ENCODE results near the gene ASPA. TPM values are rescaled to one million over a fixed set of nuclear protein-coding genes. Genes with fewer than 3 reads are reported as not detected.
"Not testable (repeated sequence)": the region's sequence is repeated elsewhere in the genome, so short reads cannot be mapped to it uniquely, and the experiment has no call there.

Gene ASPA
- total and polyA plus RNA-seq, 7 donors = 0.68 to 4.8 (median 2.9) TPM

DNA sequence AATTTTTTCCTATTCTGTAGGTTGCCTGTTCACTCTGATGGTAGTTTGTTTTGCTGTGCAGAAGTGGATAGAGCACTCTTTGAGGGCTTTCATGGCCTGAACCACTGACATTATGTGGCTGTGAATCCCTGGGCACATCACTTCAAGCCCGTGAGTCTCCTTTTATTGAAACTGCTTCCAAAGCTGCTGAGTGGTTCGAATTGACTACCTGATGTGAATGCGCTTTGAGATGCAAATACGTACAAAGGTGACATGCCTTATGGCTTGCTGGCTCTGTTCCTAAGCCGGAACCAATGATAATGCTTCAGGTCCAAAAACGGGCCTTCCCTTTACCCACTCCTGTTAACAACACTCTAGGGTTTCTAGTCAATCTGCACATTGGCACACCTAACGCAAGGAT is 34.3 kb downstream of the ASPA start:
- no peak overlapping the region for H3K4me3 ChIP-seq
- H3K4me1 ChIP-seq = peaks cover 26% of the 10 kb centered on the region
- no peak for DNase-seq
- 63 to 68% (median 67%) methylated on average over 7 of the region's 7 CpGs for WGBS, 3 donors
- H3K9me3 ChIP-seq = no peaks in the 10 kb centered on the region
- intact Hi-C loops (cut with DNase I) = no loop called here
- no peaks in the 10 kb centered on the region for H3K36me3 ChIP-seq (ENCODE audit: insufficient read depth in 1 of 2, low read depth in 1 of 2)
- ATAC-seq = no peak
- no peak overlapping the region for H3K27ac ChIP-seq
- TF ChIP-seq, protein P1, sequence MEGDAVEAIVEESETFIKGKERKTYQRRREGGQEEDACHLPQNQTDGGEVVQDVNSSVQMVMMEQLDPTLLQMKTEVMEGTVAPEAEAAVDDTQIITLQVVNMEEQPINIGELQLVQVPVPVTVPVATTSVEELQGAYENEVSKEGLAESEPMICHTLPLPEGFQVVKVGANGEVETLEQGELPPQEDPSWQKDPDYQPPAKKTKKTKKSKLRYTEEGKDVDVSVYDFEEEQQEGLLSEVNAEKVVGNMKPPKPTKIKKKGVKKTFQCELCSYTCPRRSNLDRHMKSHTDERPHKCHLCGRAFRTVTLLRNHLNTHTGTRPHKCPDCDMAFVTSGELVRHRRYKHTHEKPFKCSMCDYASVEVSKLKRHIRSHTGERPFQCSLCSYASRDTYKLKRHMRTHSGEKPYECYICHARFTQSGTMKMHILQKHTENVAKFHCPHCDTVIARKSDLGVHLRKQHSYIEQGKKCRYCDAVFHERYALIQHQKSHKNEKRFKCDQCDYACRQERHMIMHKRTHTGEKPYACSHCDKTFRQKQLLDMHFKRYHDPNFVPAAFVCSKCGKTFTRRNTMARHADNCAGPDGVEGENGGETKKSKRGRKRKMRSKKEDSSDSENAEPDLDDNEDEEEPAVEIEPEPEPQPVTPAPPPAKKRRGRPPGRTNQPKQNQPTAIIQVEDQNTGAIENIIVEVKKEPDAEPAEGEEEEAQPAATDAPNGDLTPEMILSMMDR (IDR thresholded peaks at IDR 0.05) = no peak
- H3K27me3 ChIP-seq (ENCODE audit: insufficient read depth in 3 of 3, low read length in 2 of 3) = no peaks in the 10 kb centered on the region

DNA sequence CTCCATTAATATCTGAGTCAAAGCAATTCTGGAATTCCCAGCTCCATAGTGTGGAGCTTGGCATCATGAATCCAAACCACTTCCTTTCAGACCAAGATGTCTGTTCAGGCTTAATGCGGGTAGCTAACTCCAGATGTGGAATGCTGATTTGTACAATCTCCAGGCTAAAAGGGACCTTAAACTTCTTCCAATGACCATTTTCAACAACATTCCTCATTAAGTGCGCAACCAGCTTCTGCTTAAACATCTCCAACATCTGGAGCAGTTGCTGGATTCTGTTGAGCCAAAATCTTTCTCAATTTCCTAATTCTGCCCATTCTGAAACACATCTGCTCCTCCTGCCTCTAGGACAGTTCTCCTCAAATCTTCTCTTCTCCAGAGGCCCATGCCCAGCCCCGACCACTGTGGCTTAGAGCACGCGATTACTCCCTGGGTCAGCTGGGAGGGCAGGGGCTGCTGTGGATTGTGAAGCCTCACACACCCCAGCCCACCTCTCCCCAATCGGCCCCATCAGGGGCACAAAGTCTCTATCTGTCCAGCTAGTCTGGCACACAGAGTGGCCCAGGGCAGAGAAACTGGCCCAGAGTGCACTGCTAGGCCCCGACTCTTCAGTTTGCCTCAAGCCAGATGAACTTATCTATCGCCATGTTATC is 36.2 kb downstream of the ASPA start:
- H3K27ac ChIP-seq = peak overlapping the region; percentile 89
- no peaks in the 10 kb centered on the region for H3K27me3 ChIP-seq (ENCODE audit: insufficient read depth in 3 of 3, low read length in 2 of 3)
- TF ChIP-seq, protein P1 (IDR thresholded peaks at IDR 0.05) = no peak
- intact Hi-C loops (cut with DNase I) = no loop called here
- 30 to 50% (median 35%) methylated on average over 5 to 8 of the region's 8 CpGs for WGBS, 3 donors
- H3K4me1 ChIP-seq = peaks cover 26% of the 10 kb centered on the region
- DNase-seq (peak in 1 of 2 donors; percentile 62), ATAC-seq (peak; percentile 38 to 50 (median 39))
- peak overlapping the region; percentile 55 for H3K4me3 ChIP-seq
- H3K36me3 ChIP-seq (ENCODE audit: insufficient read depth in 1 of 2, low read depth in 1 of 2) = no peaks in the 10 kb centered on the region
- no peaks in the 10 kb centered on the region for H3K9me3 ChIP-seq

DNA sequence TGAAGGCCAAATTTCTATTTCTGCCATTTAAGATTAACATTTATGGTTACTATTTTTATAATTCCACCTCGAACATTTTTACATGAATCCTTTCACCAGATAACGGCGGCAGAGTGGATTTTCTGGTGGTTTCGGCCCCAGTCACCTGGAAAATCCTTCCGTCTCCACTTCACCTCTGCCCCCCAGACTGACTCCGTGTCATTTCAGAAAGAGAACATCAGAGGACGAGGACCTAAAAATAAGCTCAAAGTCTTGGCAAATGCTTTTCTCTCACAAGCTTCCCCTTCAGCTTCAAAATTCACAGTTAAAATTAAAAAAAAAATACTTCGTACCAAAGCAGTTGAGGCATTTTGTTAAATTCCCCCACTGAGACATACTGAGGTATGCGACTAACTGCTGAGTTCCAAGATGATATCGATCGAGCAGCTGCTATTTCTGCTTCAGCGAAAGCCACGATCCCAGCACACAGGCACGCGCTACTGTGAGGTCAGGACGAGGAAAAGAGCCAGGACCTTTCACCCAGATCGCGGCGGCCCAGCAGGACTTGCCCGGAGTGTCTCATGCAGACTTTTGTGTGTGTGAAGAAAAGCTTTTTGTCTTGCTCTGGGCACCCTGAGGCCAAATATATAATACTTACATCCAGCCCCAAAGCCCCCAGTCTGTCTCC is 36.8 kb downstream of the ASPA start:
- TF ChIP-seq, protein P1 (IDR thresholded peaks at IDR 0.05) = no peak
- Histone ChIP-seq H3K4me3 (peak overlapping the region; percentile 55), H3K27ac (peak overlapping the region; percentile 89), H3K36me3 (ENCODE audit: insufficient read depth in 1 of 2, low read depth in 1 of 2) (no peaks in the 10 kb centered on the region), H3K27me3 (ENCODE audit: insufficient read depth in 3 of 3, low read length in 2 of 3) (no peaks in the 10 kb centered on the region), H3K4me1 (peaks cover 26% of the 10 kb centered on the region), H3K9me3 (no peaks in the 10 kb centered on the region)
- peak; percentile 85 to 92 for DNase-seq
- intact Hi-C loops (cut with DNase I) = no loop called here
- ATAC-seq = peak; percentile 93 to 98 (median 96)
- 12 to 19% (median 17%) methylated on average over 20 of the region's 20 CpGs for WGBS, 3 donors

DNA sequence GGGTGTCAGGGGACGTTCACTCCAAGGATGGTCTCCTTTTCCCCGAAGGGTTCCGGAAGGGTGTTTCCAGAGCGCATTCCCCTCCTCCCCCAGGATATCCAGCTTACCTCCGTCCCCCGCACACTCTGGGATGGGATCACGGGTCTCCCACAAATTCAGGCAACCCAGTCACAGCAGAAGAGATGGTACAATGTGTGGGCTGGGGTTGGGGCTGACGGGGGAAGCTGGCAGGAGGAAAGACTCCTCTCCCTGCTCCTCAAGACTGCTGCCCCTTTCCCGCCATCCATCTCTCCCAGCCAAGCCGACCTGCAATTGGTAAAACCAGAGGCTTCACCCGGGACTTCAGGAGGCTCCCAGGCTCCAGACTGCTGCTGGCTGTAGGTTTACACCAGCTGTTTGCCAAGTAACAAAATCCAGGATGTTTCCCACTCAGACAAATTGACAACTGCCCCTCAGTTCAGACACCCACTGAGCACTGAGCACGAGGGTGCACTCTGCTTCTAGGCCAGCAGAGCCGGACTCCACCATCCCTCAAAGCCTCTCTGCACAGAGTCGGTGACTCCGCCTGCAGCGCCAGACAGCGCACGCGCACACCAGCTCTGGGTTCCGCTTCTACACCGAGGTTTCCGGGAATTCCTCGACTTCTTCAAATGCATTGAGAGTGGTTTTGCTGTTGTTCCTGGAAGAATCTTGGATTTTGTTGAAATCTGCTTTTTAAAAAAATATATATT is 37.7 kb downstream of the ASPA start:
- intact Hi-C loops (cut with DNase I) = no loop called here
- no peaks in the 10 kb centered on the region for H3K36me3 ChIP-seq (ENCODE audit: insufficient read depth in 1 of 2, low read depth in 1 of 2)
- H3K4me1 ChIP-seq = peaks cover 26% of the 10 kb centered on the region
- peak overlapping the region; percentile 89 for H3K27ac ChIP-seq
- ATAC-seq (peak; percentile 28 to 45 (median 38)), DNase-seq (peak in 1 of 2 donors; percentile 60)
- no peaks in the 10 kb centered on the region for H3K27me3 ChIP-seq (ENCODE audit: insufficient read depth in 3 of 3, low read length in 2 of 3)
- TF ChIP-seq, protein P1 (IDR thresholded peaks at IDR 0.05) = no peak
- WGBS, 3 donors = 64 to 73% (median 69%) methylated on average over 22 to 23 of the region's 23 CpGs
- no peaks in the 10 kb centered on the region for H3K9me3 ChIP-seq
- H3K4me3 ChIP-seq = peak overlapping the region; percentile 55

DNA sequence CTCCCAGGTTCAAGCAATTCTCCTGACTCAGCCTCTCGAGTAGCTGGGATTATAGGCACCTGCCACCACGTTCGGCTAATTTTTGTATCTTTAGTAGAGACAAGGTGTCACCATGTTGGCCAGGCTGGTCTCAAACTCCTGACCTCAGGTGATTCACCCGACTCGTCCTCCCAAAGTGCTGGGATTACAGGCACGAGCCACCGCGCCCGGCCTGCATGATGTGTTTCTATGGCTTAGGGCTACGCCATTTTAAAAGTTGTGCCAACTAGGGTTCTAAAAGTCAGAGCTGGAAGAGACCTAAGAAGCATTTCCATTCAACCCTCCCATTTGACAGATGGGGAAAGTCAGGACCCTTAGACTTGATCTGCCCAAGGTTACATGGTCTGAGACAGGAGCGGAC is 38.4 kb downstream of the ASPA start:
- WGBS, 3 donors = 91 to 97% (median 93%) methylated on average over 11 of the region's 11 CpGs
- Histone ChIP-seq H3K27ac (peak overlapping the region; percentile 89), H3K4me1 (peaks cover 26% of the 10 kb centered on the region)
- ATAC-seq; H3K27me3 ChIP-seq (ENCODE audit: insufficient read depth in 3 of 3, low read length in 2 of 3); H3K9me3 ChIP-seq; H3K36me3 ChIP-seq (ENCODE audit: insufficient read depth in 1 of 2, low read depth in 1 of 2); H3K4me3 ChIP-seq; DNase-seq; intact Hi-C loops (cut with DNase I): not testable (repeated sequence)
